MM.1S (cell line): Measurements from ENCODE around the gene FHIT.

Experiments used
- DNase-seq: peaks from one replicate; pipeline ENCODE4 v3.0.0-alpha.2; 2015
- H2AFZ ChIP-seq: fragments of 300-600 bp; sonication (generic); 2 replicates; pipeline ENCODE4 v1.6.0; 2016; ENCODE audit warnings: antibody characterized with exemption, low read length
- H3F3A ChIP-seq: fragments of 300-600 bp; sonication (generic); 2 replicates; pipeline ENCODE4 v1.6.1; 2016; ENCODE audit warnings: mild to moderate bottlenecking, antibody characterized with exemption, low read length, moderate library complexity, mixed read lengths; ENCODE audit not compliant: insufficient read depth
- H3K27ac ChIP-seq: fragments of 300-600 bp; sonication (generic); 2 replicates; pipeline ENCODE4 v1.5.1; 2016; ENCODE audit warnings: mild to moderate bottlenecking, low read length
- H3K27me3 ChIP-seq: fragments of 300-600 bp; sonication (generic); replicated peaks from 2 replicates; pipeline ENCODE4 v1.6.0; 2016; ENCODE audit warnings: low read length; ENCODE audit not compliant: insufficient read depth
- H3K36me3 ChIP-seq: fragments of 300-600 bp; sonication (generic); replicated peaks from 2 replicates; pipeline ENCODE4 v1.6.1; 2016; ENCODE audit warnings: mild to moderate bottlenecking, low read length, mixed read lengths; ENCODE audit not compliant: insufficient read depth
- H3K4me1 ChIP-seq: fragments of 300-600 bp; sonication (generic); 2 replicates; pipeline ENCODE4 v1.6.1; 2016; ENCODE audit warnings: low read length, mixed read lengths
- H3K4me2 ChIP-seq: fragments of 300-600 bp; sonication (generic); 2 replicates; pipeline ENCODE4 v1.6.0; 2016; ENCODE audit warnings: low read depth, low read length
- H3K4me3 ChIP-seq: fragments of 300-600 bp; sonication (generic); 2 replicates; pipeline ENCODE4 v1.5.1; 2016; ENCODE audit warnings: low read length, mixed read lengths
- H3K79me2 ChIP-seq: fragments of 300-600 bp; sonication (generic); 2 replicates; pipeline ENCODE4 v1.6.1; 2016; ENCODE audit warnings: mixed run types, low read length, mixed read lengths
- H3K9ac ChIP-seq: fragments of 300-600 bp; sonication (generic); 2 replicates; pipeline ENCODE4 v1.6.1; 2016; ENCODE audit warnings: low read length, mixed read lengths
- H3K9me2 ChIP-seq: fragments of 300-600 bp; sonication (generic); replicated peaks from 2 replicates; pipeline ENCODE4 v1.6.1; 2016; ENCODE audit warnings: mild to moderate bottlenecking, low read length, mixed read lengths; ENCODE audit not compliant: insufficient read depth
- H3K9me3 ChIP-seq: fragments of 300-600 bp; sonication (generic); replicated peaks from 2 replicates; pipeline ENCODE4 v1.6.1; 2016; ENCODE audit warnings: mild to moderate bottlenecking, low read length, mixed read lengths; ENCODE audit not compliant: insufficient read depth
- H4K20me1 ChIP-seq: fragments of 300-600 bp; sonication (generic); 2 replicates; pipeline ENCODE4 v1.6.1; 2016; ENCODE audit warnings: mild to moderate bottlenecking, low read length, moderate library complexity, mixed read lengths; ENCODE audit not compliant: insufficient read depth
- CTCF ChIP-seq: fragments of 300-600 bp; sonication (generic); IDR thresholded peaks from 2 replicates; pipeline ENCODE4 v1.5.1; 2016; ENCODE audit warnings: antibody characterized with exemption, low read length, mixed read lengths
- EZH2 ChIP-seq: fragments of 300-600 bp; sonication (generic); optimal IDR thresholded peaks from 2 replicates; pipeline ENCODE3; 2017; ENCODE audit warnings: low read depth, mild to moderate bottlenecking, antibody characterized with exemption, low read length, mixed read lengths
- EZH2phosphoT487 ChIP-seq: fragments of 300-600 bp; sonication (generic); IDR thresholded peaks from 2 replicates; pipeline ENCODE4 v1.6.1; 2018; ENCODE audit warnings: antibody characterized with exemption, low read length

The FHIT gene

GRCh38 chr3:60956729-60957128, 294.5 kb downstream of the FHIT start:
- no peaks in the 10 kb centered on the region for H3K4me1 ChIP-seq
- H3K4me2 ChIP-seq = no peak overlapping the region
- H3K27ac ChIP-seq = no peak overlapping the region
- no peaks in the 10 kb centered on the region for H3K79me2 ChIP-seq
- no peak overlapping the region for H3K4me3 ChIP-seq
- H3K27me3 ChIP-seq = no peaks in the 10 kb centered on the region
- DNase-seq = no peak
- H3K36me3 ChIP-seq = no peaks in the 10 kb centered on the region
- H4K20me1 ChIP-seq = no peaks in the 10 kb centered on the region
- no peaks in the 10 kb centered on the region for H3F3A ChIP-seq
- H2AFZ ChIP-seq = no peak overlapping the region
- no peaks in the 10 kb centered on the region for H3K9me2 ChIP-seq
- no peaks in the 10 kb centered on the region for H3K9me3 ChIP-seq
- H3K9ac ChIP-seq = no peak overlapping the region
- TF ChIP-seq CTCF (no peak), EZH2 (no peak), EZH2phosphoT487 (no peak)

- Histone ChIP-seq H3K27me3 (no peaks in the 10 kb centered on the region), H2AFZ (no peak overlapping the region), H4K20me1 (no peaks in the 10 kb centered on the region), H3K4me2 (no peak overlapping the region), H3K79me2 (no peaks in the 10 kb centered on the region), H3K36me3 (no peaks in the 10 kb centered on the region), H3F3A (no peaks in the 10 kb centered on the region), H3K4me3 (no peak overlapping the region), H3K4me1 (no peaks in the 10 kb centered on the region), H3K27ac (no peak overlapping the region), H3K9ac (no peak overlapping the region), H3K9me2 (no peaks in the 10 kb centered on the region), H3K9me3 (no peaks in the 10 kb centered on the region)
- no peak for DNase-seq
- TF ChIP-seq CTCF (no peak), EZH2phosphoT487 (no peak), EZH2 (no peak)
These were observed 296.2 kb downstream of the FHIT start for GRCh38 chr3:60955034-60955433.

DNA sequence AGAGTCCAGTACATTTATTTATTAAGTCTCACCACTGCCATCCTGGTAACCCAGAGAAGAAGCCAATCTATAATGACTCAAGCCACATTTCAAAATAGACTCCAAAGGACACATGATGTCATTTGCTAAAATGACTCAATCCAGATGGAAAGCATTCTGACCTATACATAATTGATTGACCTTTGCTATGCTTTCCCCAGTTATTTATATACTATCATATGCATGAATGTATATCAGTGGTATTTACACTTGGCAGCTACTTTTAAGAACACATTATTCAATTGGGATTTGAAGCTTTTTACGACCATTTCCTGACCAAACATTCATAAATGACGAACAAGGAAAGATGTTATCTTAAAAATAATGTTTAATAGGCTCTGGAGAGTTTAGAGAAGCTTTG, 297.2 kb downstream of the FHIT start:
- TF ChIP-seq EZH2 = no peak
- TF ChIP-seq CTCF = no peak
- no peak for TF ChIP-seq EZH2phosphoT487
- H3K9me3 ChIP-seq = no peaks in the 10 kb centered on the region
- no peaks in the 10 kb centered on the region for H3F3A ChIP-seq
- no peaks in the 10 kb centered on the region for H3K79me2 ChIP-seq
- H3K27ac ChIP-seq = no peak overlapping the region
- H3K36me3 ChIP-seq = no peaks in the 10 kb centered on the region
- H3K4me1 ChIP-seq = no peaks in the 10 kb centered on the region
- H3K4me3 ChIP-seq = no peak overlapping the region
- H3K4me2 ChIP-seq = no peak overlapping the region
- no peaks in the 10 kb centered on the region for H3K9me2 ChIP-seq
- no peaks in the 10 kb centered on the region for H4K20me1 ChIP-seq
- DNase-seq = no peak
- no peak overlapping the region for H3K9ac ChIP-seq
- no peaks in the 10 kb centered on the region for H3K27me3 ChIP-seq
- no peak overlapping the region for H2AFZ ChIP-seq

- Histone ChIP-seq H3K4me2 (no peak overlapping the region), H3K27ac (no peak overlapping the region)
These were observed 297.9 kb downstream of the FHIT start for GRCh38 chr3:60953351-60953750.

More at GRCh38 chr3:60953351-60953750, 297.9 kb downstream of the FHIT start:
- no peak overlapping the region for H2AFZ ChIP-seq
- H3K27me3 ChIP-seq = no peaks in the 10 kb centered on the region
- H3K79me2 ChIP-seq = no peaks in the 10 kb centered on the region
- H3F3A ChIP-seq = no peaks in the 10 kb centered on the region
- no peak overlapping the region for H3K9ac ChIP-seq
- TF ChIP-seq EZH2phosphoT487 (no peak), CTCF (no peak), EZH2 (no peak)
- H3K9me3 ChIP-seq = no peaks in the 10 kb centered on the region
- no peak overlapping the region for H3K4me3 ChIP-seq
- no peak for DNase-seq
- no peaks in the 10 kb centered on the region for H3K36me3 ChIP-seq
- H3K4me1 ChIP-seq = no peaks in the 10 kb centered on the region
- H3K9me2 ChIP-seq = no peaks in the 10 kb centered on the region
- H4K20me1 ChIP-seq = no peaks in the 10 kb centered on the region
